Retinal pigment epithelial cell (primary cell): Measurements from ENCODE around the gene MED13L.

Source experiments
- DNase-seq: peaks from one replicate; pipeline ENCODE4 v3.0.0-alpha.2; 2010; ENCODE audit warnings: low read depth
- H3K4me3 ChIP-seq: 2 replicates; pipeline ENCODE4 v1.5.1; 2011; ENCODE audit warnings: mild to moderate bottlenecking, low read length, control low read depth, moderate library complexity
- TF ChIP-seq, protein P1 (sequence below): conservative IDR thresholded peaks from 2 replicates; pipeline ENCODE4 v1.5.1; 2011; ENCODE audit warnings: low read depth, low read length, control low read depth, inconsistent platforms

Gene MED13L

DNA sequence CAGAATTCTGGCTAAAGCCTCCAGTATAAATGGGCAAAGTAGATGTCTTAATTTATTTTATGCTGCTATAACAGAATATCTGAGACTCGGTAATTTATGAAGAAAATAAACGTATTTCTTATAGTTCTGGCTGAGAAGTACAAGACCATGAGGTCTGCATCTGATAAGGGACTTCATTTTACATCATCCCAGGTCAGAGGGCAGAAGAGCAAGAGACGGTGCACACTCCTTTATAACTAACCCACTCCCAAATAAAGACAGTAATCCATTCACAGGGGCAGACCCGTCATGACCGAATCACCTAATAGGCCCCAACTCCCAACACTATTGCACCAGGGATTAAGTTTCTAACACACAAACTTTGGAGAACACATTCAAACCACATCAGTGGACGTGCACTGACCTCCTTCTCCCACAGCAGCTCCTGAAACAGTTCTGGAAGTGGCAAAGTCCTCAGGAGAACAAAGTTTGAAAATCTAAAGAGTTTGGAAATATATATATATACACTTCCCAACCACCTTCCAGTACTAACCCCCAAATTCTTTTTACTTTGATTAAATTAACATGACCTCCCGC lies 116.5 kb downstream of the MED13L start:
- TF ChIP-seq, protein P1, sequence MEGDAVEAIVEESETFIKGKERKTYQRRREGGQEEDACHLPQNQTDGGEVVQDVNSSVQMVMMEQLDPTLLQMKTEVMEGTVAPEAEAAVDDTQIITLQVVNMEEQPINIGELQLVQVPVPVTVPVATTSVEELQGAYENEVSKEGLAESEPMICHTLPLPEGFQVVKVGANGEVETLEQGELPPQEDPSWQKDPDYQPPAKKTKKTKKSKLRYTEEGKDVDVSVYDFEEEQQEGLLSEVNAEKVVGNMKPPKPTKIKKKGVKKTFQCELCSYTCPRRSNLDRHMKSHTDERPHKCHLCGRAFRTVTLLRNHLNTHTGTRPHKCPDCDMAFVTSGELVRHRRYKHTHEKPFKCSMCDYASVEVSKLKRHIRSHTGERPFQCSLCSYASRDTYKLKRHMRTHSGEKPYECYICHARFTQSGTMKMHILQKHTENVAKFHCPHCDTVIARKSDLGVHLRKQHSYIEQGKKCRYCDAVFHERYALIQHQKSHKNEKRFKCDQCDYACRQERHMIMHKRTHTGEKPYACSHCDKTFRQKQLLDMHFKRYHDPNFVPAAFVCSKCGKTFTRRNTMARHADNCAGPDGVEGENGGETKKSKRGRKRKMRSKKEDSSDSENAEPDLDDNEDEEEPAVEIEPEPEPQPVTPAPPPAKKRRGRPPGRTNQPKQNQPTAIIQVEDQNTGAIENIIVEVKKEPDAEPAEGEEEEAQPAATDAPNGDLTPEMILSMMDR = no peak
- no peak overlapping the region for H3K4me3 ChIP-seq
- no peak for DNase-seq

DNA sequence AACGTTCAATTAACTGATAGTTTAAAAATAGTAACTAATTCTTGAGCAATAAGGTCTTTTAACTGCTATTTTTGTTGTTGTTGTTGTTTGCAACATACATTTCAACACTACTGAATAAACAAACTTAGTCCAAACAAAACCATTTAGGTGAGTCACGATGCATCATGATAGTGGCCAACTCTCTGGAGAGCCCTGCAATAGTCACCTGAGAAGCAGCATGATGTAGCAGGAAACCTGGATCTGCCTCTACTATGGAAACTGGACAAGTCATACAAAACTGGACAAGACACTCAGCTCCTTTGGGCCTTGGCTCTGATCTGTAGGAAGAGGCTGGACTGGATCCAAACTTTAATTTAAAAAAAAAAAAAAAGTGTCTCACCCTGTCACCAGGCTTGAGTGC lies 117.3 kb downstream of the MED13L start:
- TF ChIP-seq, protein P1 = no peak

DNA sequence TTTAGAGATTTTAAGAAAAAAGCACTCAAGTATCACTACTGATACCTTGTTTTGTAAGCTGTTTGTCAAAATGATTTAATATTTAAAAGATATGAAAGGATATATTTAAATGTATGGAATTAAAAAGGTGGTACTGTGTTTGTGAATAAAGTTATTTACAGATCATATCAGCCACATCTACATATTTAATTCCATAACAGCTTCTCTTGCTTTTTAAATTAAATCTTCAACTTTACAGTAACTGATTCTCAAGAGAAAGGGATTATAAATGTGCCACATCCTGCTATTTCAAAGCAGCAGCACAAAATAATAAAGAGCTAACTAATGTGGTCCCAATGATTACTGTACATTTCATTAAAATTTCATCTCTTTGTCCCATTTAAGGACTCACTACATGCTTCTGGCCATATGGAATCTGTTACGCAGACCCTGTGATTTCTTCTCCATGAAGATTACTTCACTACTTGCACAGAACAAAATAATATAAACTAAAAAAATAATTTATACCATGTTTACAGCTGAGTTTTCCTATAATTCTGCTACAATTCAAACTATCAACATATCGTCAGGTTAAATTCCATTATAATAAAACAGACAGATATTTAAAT lies 117.8 kb downstream of the MED13L start:
- TF ChIP-seq, protein P1 = no peak
- no peak for DNase-seq
- H3K4me3 ChIP-seq = no peak overlapping the region

More for the DNA sequence above, 117.3 kb downstream of the MED13L start:
- no peak for DNase-seq
- H3K4me3 ChIP-seq = no peak overlapping the region

DNA sequence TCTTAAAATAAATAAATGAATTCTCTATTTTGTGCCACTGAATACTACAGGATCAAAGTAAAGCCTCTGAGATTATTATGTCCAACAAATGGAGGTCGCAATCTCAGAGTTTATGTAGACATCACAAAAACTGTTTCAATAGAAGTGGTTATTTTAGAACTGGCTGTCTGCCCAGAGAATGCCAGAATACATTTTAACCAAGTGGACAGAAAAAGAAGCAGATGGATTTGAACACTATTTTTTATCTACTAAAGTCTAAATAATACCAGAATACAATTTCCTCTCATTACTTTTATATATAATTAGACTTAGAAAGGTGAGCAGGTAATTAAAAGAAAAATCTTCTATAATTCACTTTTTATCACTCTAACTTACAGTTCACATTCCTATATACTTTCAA lies 118.3 kb downstream of the MED13L start:
- no peak for DNase-seq
- TF ChIP-seq, protein P1 = no peak
- H3K4me3 ChIP-seq = no peak overlapping the region

DNA sequence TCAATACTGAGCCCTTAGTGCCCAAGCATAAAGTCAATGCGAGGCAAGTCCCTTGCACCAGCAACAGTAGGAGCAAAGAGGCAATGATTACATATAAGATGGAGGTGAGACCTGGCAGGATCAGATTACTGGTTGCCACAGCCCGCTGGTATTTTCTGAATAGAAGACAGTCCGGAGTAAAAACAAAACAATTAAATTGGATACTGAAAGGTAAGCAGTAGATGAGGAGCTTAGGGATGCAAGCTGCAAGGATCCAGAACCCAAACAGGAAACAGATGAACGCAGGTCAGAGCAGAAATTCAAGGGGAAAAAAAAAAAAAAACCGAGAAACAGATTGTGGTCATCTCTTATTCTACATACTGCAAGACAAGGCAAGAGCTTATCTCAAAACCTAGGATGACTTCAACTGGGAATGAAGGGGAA lies 119.6 kb downstream of the MED13L start:
- TF ChIP-seq, protein P1 = no peak

DNA sequence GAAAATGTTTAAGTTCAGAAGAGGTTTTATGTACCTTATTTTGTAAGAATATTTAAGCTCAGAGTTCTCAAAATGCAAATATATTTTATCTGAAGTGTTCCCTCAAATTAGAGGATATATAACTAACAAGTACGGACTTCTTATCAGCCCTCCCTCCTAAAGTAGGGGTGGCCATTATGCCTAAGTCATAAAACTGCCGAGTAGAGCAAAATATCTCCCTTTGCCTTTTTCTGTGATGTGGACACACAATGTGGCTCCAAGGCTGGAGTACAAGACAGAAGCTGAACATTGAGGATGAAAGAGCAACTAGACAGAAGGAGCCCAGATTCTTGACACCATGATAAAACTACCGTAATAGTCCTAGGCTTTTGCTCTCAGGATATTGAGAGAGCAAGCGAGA lies 120.9 kb downstream of the MED13L start:
- no peak for DNase-seq
- TF ChIP-seq, protein P1 = no peak
- no peak overlapping the region for H3K4me3 ChIP-seq

More for the DNA sequence above, 119.6 kb downstream of the MED13L start:
- H3K4me3 ChIP-seq = no peak overlapping the region
- no peak for DNase-seq

DNA sequence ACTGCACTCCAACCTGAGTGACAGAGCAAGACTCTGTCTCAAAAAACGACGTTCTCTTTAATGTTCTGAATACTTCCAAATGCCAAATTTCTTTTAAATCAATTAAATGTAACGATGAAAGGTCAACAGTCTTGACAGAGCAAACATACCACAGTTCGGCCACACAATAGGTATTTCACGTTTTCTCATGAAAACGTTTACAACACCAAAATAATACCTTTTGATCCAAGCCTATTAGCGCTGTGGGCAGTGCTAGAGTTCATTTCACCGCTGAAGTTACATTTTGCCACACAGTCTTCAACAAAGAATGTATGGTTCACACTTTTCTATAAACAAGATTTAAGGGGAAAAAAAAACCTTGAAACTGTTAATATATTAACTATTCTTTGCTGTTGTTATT lies 122.1 kb downstream of the MED13L start:
- TF ChIP-seq, protein P1 = no peak
- DNase-seq = no peak
- no peak overlapping the region for H3K4me3 ChIP-seq
